Stimulated activated CD4-positive, alpha-beta T cell treated with anti-CD3 and anti-CD28 coated beads, Interleukin-1b, Interleukin-23, amount 100 ng/mL, for 24 hours (primary cell): ENCODE data around the gene TAF7.
A peak's percentile ranks its signal among the peaks of the same experiment; 100 is the strongest.
"Not testable (repeated sequence)": the region's sequence is repeated elsewhere in the genome, so short reads cannot be mapped to it uniquely, and the experiment has no call there.

Experiments used
- DNase-seq, 4 experiments: peaks; one replicate each; pipeline ENCODE4 v3.0.0-alpha.2; 2020; ENCODE audit warnings: low read depth in 4 of 4, low spot score in 1 of 4

TAF7 gene

DNA sequence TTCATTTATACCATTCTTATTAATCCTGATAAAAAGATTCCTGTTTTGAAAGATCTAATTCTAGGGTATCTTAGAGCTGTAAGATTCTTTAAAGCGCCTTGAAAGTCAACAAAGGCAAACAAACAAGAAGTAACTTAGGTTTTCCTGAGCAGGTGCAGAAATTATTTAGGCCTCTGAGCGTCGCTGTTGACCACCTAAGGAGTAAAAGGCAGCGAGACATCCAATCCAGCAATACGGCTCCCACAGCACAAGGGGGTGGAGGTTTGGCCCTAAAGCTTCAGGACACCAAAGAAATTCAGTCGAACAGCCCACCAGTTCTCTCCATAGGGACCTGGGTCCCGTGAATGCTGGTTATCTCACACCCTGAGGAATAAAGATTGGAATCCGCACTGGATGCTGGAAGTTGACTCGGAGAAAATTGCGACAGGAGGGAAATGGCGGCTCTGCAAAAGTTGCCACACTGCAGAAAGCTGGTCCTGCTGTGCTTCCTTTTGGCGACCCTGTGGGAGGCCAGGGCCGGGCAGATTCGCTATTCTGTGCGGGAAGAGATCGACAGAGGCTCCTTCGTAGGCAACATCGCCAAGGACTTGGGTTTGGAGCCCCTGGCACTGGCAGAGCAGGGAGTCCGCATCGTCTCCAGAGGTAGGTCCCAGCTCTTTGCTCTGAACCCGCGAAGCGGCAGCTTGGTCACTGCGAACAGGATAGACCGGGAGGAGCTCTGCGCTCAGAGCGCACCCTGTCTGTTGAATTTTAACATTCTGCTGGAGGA, 18.1 kb upstream of the TAF7 start, which contains the start of gene PCDHGA2:
TSS of gene PCDHGA2 (plus strand) at position 223 of the 769 bp plus-strand sequence.
- DNase-seq: no peak

DNA sequence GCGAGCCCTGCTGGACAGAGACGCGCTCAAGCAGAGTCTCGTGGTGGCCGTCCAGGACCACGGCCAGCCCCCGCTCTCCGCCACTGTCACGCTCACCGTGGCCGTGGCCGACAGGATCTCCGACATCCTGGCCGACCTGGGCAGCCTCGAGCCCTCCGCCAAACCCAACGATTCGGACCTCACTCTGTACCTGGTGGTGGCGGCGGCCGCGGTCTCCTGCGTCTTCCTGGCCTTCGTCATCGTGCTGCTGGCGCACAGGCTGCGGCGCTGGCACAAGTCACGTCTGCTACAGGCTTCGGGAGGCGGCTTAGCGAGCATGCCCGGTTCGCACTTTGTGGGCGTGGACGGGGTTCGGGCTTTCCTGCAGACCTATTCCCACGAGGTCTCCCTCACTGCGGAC, 12.0 kb upstream of the TAF7 start:
- not testable (repeated sequence) for DNase-seq

DNA sequence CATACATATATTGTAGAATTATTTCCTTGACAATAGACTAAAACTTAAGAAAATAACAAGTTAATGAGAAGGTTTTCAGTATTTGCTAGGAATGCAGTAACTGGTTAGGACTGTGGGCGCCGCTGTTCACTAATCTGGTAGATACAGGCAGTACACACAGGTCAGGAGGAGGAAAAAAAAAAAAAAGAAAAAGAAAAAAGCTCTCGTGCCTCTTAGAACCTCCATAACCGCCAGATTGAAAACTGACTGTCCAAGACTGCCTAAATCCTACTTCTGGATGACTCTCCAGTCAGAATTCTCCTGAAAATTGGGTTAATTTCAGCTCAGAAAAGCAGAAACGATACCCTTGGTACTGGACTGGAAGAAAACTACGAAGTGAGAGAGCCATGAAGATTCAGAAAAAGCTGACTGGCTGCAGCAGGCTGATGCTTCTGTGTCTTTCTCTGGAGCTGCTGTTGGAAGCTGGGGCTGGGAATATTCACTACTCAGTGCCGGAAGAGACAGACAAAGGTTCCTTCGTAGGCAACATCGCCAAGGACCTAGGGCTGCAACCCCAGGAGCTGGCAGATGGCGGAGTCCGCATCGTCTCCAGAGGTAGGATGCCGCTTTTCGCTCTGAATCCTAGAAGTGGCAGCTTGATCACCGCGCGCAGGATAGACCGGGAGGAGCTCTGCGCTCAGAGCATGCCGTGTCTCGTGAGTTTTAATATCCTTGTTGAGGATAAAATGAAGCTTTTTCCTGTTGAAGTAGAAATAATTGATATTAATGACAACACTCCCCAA, 9.9 kb upstream of the TAF7 start, which contains the start of gene PCDHGA1:
TSS of gene PCDHGA1 (plus strand) at position 216 of the 782 bp plus-strand sequence.
- no peak for DNase-seq

DNA sequence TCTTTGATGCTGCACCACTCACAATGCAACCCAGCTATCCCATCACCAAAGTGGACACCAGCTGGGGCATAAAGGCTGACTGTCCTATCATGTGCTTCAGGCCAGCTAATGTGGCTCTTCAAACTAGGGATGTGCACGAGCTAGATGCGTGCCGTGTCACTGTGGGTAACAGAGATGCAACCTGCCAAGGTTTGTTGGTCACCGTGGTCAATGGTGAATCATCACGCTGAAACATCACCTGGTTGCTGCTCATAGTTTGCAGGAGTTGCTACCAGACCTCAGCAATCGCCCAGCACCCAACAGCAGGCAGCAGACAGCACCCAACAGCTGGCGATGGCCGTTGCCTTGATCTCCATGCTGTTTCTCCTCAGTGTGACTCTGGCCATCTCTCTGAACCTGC, 7.6 kb upstream of the TAF7 start:
- DNase-seq: no peak

DNA sequence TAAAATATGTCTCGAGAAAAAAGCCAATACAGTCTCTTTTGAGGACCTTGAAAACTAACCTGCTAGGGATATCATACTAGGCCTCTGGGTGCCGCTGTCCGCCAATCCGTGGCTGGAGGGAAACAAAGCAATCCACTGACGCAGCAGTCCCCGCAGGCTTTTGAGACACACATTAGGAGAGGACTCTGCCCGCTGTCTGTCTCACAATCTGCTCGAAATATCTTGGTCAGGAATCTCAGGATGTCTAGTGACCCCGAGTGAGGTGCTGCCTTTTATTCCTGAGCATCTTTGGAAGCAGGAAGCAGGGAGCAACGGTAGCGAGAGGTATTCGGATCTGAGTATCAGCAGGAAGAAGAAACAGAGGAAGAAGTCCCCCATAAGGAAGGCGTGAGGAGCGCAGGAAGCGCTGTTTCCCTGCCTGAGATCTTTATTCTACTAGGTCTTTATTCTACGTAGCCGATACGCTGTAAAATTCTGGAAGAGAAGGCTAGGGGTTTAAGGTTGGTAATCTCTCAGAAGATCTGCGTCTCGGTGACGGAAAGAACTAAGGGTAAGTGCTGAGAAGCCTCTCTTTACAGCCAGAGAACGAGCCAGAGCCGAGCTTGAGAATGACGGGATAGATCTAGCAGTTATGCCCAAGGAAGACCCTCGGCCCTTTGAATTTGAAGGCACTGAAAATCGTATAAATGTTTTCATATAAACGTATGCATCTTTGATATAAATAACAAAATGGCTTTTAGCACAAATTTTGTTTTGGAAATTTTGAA, 5.7 kb upstream of the TAF7 start:
- DNase-seq: peak; percentile 13 to 53 (median 37)

DNA sequence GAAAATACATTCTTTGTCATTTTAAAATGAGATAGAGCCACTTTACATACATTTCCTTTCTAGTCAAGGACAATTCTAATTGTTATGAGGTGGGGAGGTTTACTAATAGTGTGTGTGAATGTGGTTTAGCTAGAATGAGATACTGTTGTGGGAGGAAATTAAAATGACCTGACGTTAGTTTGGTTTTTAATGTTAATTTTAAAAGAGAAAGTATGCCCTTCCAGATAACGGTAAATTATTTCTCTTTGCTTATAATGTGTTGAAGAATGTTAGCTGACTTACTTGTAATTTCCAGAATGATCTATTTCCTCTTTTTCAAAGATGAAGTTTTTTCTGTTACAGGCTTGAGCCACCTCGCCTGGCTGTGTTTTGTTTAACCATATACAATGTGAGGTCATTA, 1.7 kb upstream of the TAF7 start:
- no peak for DNase-seq

DNA sequence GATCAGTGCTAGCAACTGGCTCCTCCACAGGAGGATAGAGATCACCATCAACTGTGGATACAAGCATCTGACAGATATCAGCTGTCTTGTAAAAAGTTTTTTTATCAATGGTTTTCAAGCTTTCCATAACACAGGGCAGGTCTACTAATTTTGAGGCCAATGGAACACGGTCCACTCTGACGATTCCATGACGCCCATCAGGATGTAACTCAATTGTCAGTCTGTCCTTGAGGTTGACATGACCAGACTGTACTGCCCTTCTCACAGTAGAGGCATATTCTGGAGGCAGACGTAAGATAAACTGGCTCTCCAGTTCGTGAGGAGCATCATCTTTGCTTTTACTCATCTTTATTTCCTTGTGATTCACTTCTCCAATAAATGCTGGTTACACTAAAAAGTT, 885 bp downstream of the TAF7 start:
- no peak for DNase-seq

DNA sequence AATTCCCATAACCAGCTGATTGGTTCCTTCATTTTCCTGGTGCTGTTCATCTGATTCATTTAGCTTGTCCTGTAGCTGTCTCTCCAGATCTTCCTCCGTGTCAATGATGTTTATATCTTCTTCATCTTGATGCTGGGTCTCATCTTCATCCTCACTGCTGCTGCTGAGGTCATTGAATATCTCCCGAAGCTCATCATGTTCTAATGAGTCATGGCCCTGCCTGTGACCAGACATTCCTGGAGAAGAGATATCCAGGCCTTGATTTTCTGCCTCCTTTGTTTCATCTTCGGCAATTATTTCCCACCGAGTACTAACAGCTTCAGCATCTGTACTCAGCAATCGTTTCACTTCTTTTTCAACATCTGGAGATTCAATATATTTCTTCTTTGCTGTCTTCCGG, 1.4 kb downstream of the TAF7 start:
- no peak for DNase-seq

DNA sequence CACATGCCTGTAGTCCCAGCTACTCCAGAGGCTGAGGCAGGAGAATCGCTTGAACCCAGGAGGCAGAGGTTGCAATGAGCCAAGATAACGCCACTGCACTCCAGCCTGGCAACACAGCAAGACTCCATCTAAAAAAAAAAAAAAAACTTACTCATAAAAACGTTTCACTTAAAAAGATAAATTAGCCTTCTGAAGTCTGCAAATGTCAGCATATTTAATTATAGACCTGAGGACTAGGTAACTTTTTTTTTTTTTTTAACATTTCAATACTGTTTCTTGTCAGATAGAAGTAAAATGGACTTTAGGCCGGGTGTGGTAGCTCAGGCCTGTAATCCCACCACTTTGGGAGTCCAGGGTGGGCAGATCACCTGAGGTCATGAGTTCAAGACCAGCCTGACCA, 3.6 kb downstream of the TAF7 start:
- not testable (repeated sequence) for DNase-seq

DNA sequence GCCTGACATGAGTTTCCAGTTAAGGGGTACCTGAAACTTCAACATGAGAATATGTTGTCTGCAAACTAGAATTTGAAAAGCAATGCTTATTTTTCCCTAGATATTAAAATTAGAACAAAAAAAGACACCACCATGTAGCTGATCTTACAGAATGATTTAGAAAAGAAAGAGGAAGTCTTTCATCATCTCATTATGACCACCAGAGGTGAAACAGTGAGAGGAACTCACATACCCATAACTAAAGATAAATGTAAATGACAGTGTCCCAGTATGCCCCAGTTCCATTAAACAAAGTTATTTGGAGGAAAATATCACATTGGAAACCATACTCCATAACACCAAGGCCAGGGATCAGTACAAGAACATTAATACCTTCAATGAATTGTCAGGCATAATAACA, 6.9 kb downstream of the TAF7 start:
- no peak for DNase-seq

DNA sequence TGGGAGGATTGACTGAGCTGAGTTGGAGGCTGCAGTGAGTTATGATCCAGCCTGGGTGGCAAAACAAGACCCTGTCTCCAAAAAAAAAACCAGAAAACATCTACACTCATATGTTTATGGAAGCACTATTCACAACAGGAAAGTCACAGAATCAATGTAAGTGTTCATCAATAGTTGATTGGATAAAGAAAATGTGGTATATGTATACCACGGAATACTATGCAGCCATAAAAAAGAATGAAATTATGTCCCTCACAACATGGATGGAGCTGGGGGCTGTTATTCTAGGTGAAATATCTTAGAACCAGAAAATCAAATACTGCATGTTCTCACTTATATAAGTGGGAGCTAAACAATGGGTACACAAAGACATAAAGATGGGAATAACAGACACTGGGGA, 14.0 kb downstream of the TAF7 start:
- no peak for DNase-seq

DNA sequence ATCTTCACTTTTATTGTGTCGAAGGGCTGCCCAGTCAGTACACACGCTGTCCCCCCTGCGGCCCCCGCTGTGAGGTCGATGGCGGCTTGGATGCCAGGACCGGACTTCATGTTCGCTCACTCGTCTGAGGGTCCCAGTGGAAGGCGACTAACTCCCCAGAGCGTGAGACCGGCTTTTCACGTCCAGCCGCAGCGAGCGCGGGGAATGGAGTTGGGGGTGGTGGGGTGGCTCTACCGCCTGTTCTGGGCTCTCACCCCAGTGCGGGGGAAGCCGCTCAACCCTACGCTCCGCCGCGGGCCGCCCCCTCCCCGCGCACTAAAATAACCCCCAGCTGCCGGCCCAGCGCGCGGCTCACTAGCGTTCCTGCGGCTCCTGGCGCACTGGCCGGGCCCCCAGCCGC, 16.8 kb downstream of the TAF7 start, which contains the start of gene SLC25A2:
TSS of gene SLC25A2 (minus strand) at position 294 of the 400 bp plus-strand sequence. CDS start at position 110, 184 bp downstream.
- DNase-seq: no peak

DNA sequence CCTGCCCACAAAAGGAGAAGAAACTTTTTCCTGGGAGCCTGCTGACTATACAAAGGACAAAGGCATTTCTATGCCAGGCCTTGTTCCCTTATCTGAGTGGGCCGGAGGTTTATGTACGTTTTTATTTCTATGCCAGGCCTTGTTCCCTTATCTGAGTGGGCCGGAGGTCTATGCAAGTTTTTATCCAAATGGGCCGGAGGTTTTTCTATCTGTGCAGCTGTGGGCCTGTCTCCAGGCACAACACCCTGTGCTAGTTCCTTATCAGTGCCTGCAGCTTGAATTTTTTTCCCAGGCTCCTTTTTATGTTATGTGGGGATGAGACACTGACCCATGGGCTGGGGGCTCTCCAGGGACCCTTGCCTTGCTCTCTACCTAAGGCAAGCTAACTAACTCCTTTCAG, 22.2 kb downstream of the TAF7 start:
- DNase-seq: no peak

DNA sequence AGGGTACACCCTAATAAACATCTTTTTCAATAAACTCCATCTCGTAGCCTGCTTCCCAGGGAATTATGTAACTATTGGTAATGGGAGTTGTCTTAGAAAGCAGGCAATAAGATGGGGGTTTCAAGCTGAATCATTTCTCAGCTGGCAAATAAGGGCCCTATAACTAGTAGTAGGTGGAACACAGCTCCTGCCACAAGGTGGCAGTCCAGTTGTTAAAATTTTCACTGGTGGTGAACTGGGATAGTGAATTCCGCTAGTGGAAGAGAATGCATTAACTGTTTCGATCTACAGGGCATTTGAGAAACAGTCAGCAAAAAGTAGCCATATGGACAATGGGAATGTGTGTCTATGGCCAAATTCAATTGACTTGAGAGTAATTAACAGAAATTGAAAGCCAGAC, 47.7 kb downstream of the TAF7 start:
- no peak for DNase-seq

DNA sequence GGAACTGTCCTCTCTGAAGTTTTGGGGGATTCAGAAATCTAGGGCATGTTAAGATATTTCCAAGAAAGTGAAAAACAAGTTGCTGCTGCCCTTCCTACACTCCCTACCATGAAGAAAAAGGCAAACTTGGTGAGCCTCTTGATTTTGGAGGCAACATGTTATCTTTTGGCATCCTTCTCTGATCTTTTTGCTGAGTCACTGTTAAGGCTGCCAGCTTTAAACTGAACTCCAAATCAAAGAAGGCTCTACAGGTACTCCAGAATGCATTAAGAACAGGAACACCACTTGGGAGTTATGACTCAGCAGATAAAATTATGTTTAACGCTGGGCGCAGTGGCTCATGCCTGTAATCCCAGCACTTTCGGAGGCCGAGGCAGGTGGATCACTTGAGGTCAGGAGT, 51.4 kb downstream of the TAF7 start:
- DNase-seq: no peak
